HepG2 (cell line): ENCODE results near the gene SLC44A4. TPM values are rescaled to one million over a fixed set of nuclear protein-coding genes. Genes with fewer than 3 reads are reported as not detected.

Experiments used
- ASH2L ChIP-seq: fragments of 300-600, 200-600 bp; sonication (generic); IDR thresholded peaks from 2 replicates; pipeline ENCODE4 v1.7.0; 2017; ENCODE audit warnings: low read depth, mild to moderate bottlenecking, moderate library complexity, mixed read lengths, low read length; ENCODE audit not compliant: insufficient read length
- BRF2 ChIP-seq: sonication (generic); formaldehyde crosslinking; IDR thresholded peaks from 2 replicates; pipeline ENCODE4 v1.8.1; 2022; ENCODE audit warnings: mild to moderate bottlenecking, missing genetic modification reagents
- DNMT1 ChIP-seq: sonication (generic); formaldehyde crosslinking; IDR thresholded peaks from 2 replicates; pipeline ENCODE4 v1.5.1; 2020; ENCODE audit warnings: mild to moderate bottlenecking, missing genetic modification reagents
- DRAP1 ChIP-seq: IDR thresholded peaks from 2 replicates; pipeline ENCODE4 v1.6.1; 2016; ENCODE audit warnings: missing genetic modification reagents, missing compliant biosample characterization
- FOXM1 ChIP-seq: sonication (generic); formaldehyde crosslinking; IDR thresholded peaks from 2 replicates; pipeline ENCODE4 v1.5.0; 2020; ENCODE audit warnings: missing genetic modification reagents
- POGK ChIP-seq: sonication (generic); formaldehyde crosslinking; conservative IDR thresholded peaks from 2 replicates; pipeline ENCODE4 v1.8.0; 2022; ENCODE audit warnings: mild to moderate bottlenecking, moderate library complexity, missing genetic modification reagents
- SRSF9 ChIP-seq: fragments of 200-400 bp; formaldehyde crosslinking; IDR thresholded peaks from 2 replicates; pipeline ENCODE4 v1.6.1; 2018; ENCODE audit warnings: borderline replicate concordance, mild to moderate bottlenecking, low read depth, low read length; ENCODE audit not compliant: insufficient read depth, poor library complexity, severe bottlenecking
- THAP9 ChIP-seq: sonication (generic); formaldehyde crosslinking; IDR thresholded peaks from 2 replicates; pipeline ENCODE4; 2020; ENCODE audit warnings: missing genetic modification reagents, mild to moderate bottlenecking, borderline replicate concordance
- YEATS2 ChIP-seq: sonication (generic); formaldehyde crosslinking; IDR thresholded peaks from 2 replicates; pipeline ENCODE4 v1.4.0; 2020; ENCODE audit warnings: missing genetic modification reagents, borderline replicate concordance
- ZBTB7B ChIP-seq: sonication (generic); formaldehyde crosslinking; IDR thresholded peaks from 2 replicates; pipeline ENCODE4 v1.4.0; 2020; ENCODE audit warnings: missing genetic modification reagents
- ZNF230 ChIP-seq: sonication (generic); formaldehyde crosslinking; IDR thresholded peaks from 2 replicates; pipeline ENCODE4 v1.4.0; 2020; ENCODE audit warnings: mild to moderate bottlenecking, missing genetic modification reagents
- ZNF253 ChIP-seq: sonication (generic); formaldehyde crosslinking; IDR thresholded peaks from 2 replicates; pipeline ENCODE4 v1.8.0; 2022; ENCODE audit warnings: mild to moderate bottlenecking, missing genetic modification reagents, borderline replicate concordance
- ZNF737 ChIP-seq: sonication (generic); formaldehyde crosslinking; IDR thresholded peaks from 2 replicates; pipeline ENCODE4 v1.5.0; 2020; ENCODE audit warnings: missing genetic modification reagents, mild to moderate bottlenecking, borderline replicate concordance
- ZNF878 ChIP-seq: sonication (generic); formaldehyde crosslinking; IDR thresholded peaks from 2 replicates; pipeline ENCODE4 v1.8.1; 2023; ENCODE audit warnings: mild to moderate bottlenecking, missing genetic modification reagents, moderate library complexity
- ZSCAN12 ChIP-seq: sonication (generic); formaldehyde crosslinking; IDR thresholded peaks from 2 replicates; pipeline ENCODE4 v1.9.0; 2021; ENCODE audit warnings: mild to moderate bottlenecking, missing genetic modification reagents
- polyA plus RNA-seq, 8 experiments: library from polyadenylated mRNA; depleted of rRNA in 3 of 8; stranded (reverse) in 7 of 8; unstranded in 1 of 8; fragments of >200 nt; fragmentation: Illumina TruSeq in 4 of 8; extraction: Trizol in 4 of 8; gene quantifications; 2 replicates each; pipeline versions ENCODE4 v1.2.1 to v1.2.3, GENCODE V29; 2011 to 2016; ENCODE audit warnings: low read depth in 4 of 8, missing spikeins in 1 of 8, mixed read lengths in 1 of 8; ENCODE audit not compliant: insufficient read depth in 1 of 8
- total RNA-seq, 5 experiments: library from RNA; depleted of rRNA; stranded (reverse); fragments of >200 nt; fragmentation: Illumina TruSeq; extraction: Trizol; gene quantifications; 2 replicates each; pipeline ENCODE4 v1.2.3, GENCODE V29; 2016; ENCODE audit warnings: low read depth in 1 of 5
- TF ChIP-seq, protein P1 (sequence below): sonication (generic); formaldehyde crosslinking; IDR thresholded peaks from 2 replicates; pipeline ENCODE4 v1.4.0; 2020; ENCODE audit warnings: missing genetic modification reagents
- TF ChIP-seq, protein P2 (sequence below): sonication (generic); formaldehyde crosslinking; IDR thresholded peaks from 2 replicates; pipeline ENCODE4 v1.8.1; 2023; ENCODE audit warnings: missing genetic modification reagents, inconsistent platforms, borderline replicate concordance

SLC44A4 gene
- total and polyA plus RNA-seq, 2 of the 13 experiments (the other 11 are each of a cell fraction or from before 2014, with no cell fraction given), result 3.5 to 5.9 TPM

GRCh38 chr6:31827286-31828079 is 51.3 kb downstream of the SLC44A4 start, which contains the start of gene HSPA1B (continued):
- TF ChIP-seq, protein P1, sequence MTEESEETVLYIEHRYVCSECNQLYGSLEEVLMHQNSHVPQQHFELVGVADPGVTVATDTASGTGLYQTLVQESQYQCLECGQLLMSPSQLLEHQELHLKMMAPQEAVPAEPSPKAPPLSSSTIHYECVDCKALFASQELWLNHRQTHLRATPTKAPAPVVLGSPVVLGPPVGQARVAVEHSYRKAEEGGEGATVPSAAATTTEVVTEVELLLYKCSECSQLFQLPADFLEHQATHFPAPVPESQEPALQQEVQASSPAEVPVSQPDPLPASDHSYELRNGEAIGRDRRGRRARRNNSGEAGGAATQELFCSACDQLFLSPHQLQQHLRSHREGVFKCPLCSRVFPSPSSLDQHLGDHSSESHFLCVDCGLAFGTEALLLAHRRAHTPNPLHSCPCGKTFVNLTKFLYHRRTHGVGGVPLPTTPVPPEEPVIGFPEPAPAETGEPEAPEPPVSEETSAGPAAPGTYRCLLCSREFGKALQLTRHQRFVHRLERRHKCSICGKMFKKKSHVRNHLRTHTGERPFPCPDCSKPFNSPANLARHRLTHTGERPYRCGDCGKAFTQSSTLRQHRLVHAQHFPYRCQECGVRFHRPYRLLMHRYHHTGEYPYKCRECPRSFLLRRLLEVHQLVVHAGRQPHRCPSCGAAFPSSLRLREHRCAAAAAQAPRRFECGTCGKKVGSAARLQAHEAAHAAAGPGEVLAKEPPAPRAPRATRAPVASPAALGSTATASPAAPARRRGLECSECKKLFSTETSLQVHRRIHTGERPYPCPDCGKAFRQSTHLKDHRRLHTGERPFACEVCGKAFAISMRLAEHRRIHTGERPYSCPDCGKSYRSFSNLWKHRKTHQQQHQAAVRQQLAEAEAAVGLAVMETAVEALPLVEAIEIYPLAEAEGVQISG (CRISPR knock-in tag), result peak; percentile 60; the same call in 1 of the 2 replicates
- peak; percentile 93 for TF ChIP-seq POGK (CRISPR knock-in tag)
- peak; percentile 92 for TF ChIP-seq ZBTB7B
- peak; percentile 99 for TF ChIP-seq DRAP1 (CRISPR knock-in tag)
- no peak for TF ChIP-seq ZNF230 (CRISPR knock-in tag)
- peak; percentile 79; the same call in 1 of the 2 replicates for TF ChIP-seq THAP9 (CRISPR knock-in tag)
- TF ChIP-seq, protein P2, sequence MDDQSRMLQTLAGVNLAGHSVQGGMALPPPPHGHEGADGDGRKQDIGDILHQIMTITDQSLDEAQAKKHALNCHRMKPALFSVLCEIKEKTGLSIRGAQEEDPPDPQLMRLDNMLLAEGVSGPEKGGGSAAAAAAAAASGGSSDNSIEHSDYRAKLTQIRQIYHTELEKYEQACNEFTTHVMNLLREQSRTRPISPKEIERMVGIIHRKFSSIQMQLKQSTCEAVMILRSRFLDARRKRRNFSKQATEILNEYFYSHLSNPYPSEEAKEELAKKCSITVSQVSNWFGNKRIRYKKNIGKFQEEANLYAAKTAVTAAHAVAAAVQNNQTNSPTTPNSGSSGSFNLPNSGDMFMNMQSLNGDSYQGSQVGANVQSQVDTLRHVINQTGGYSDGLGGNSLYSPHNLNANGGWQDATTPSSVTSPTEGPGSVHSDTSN, result no peak
- TF ChIP-seq BRF2 (CRISPR knock-in tag), result 0 out of 2 replicates have a peak, but pooled peaks have one; percentile 43
- TF ChIP-seq YEATS2, result peak; percentile 69; the same call in 1 of the 2 replicates
- TF ChIP-seq DNMT1, result no peak
- TF ChIP-seq ZNF878, result peak; percentile 79; the same call in 1 of the 2 replicates
- TF ChIP-seq ZSCAN12 (CRISPR knock-in tag), result peak; percentile 92
- 0 out of 2 replicates have a peak, but pooled peaks have one; percentile 86 for TF ChIP-seq ZNF737 (CRISPR knock-in tag)
- TF ChIP-seq ZNF253, result no peak
- no peak for TF ChIP-seq FOXM1 (CRISPR knock-in tag)
- no peak for TF ChIP-seq SRSF9
- TF ChIP-seq ASH2L, result peak; percentile 21
